GM19240 (cell line): ENCODE measurements around the gene DPM2.

Source experiments
- DNase-seq: peaks from one replicate; pipeline ENCODE4 v3.0.0; 2011; ENCODE audit warnings: low spot score; ENCODE audit not compliant: insufficient read length

DPM2 gene

DNA sequence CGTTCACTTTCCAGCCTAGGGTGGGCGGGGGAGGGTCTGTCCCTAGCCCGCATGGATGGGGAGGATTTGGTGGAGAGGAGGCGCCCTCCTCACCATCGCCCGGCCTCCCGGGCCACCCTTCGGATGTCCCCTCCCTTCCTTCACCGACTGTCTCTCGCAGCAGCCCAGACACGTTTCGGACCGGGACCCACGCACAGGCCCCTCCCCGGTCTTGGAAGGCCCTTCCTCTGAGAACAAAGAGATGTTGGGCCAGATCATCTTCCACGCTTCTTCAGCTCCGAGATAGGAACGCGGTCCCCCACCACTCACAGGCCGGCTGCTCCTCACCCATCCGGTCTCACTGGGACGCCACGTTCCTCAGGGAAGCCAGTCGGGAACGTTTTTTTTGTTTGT, 640 bp upstream of the DPM2 start:
- DNase-seq: no peak

DNA sequence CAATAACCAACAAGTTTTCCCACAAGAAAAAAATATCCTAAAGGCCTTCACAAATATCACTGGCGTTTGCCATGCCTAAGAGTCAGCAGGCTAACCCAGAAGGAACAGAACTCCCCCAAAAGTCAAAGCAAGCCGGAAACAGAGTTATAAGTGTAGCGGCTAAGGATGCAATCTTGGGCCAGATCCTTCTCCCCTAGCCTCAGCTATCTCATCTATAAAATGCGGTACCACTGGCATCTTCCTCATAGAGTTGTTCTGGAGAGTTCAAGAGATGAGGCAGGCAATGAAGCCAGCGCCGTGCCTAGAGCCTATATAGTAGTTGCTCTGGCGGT, 632 bp downstream of the DPM2 start:
- DNase-seq: no peak

DNA sequence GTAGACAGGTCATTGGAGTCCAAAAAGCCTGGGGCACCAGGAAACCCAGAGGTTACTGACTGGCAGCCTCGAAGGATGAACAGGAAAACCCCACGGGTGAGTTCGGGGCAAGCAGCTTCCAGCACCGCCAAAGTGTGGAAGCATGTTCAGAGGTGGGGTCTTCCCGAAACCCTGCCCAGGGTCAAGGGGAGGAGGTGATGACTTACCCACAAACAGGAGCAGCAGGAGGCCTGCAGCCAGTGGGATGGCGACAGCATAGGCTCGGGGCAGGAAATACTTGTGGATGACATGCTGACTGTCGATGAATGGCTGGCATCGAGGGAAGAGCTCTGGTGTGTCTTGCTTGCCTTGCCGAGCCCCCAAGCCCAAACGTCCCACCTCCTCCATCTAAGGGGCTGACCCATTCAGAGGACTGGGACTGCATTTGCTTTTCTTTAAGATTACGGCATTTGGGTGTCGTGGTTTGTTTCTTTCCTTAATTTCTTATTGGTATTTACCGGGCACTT, 1.3 kb downstream of the DPM2 start:
- DNase-seq: no peak

DNA sequence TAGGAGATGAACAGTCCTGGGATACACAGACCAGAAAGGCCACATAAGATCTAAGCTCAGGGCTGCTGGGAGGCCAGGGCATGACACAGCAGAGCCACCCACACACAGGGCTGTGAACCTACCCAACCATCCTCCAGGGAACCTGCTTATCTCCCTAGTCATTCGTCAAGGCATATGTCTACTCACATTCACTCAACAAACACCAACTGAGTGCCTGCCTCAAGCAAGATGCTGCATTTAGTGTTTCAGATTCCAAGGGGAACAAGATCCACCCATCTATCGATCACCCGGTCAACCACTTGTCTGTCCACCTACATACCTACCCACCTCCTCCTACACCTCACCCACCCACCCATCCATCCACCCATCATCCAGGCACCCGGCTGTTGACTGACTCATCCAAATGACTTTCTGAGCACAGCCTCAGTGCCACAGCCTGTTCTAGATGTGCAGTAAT, 1.9 kb downstream of the DPM2 start:
- no peak for DNase-seq

DNA sequence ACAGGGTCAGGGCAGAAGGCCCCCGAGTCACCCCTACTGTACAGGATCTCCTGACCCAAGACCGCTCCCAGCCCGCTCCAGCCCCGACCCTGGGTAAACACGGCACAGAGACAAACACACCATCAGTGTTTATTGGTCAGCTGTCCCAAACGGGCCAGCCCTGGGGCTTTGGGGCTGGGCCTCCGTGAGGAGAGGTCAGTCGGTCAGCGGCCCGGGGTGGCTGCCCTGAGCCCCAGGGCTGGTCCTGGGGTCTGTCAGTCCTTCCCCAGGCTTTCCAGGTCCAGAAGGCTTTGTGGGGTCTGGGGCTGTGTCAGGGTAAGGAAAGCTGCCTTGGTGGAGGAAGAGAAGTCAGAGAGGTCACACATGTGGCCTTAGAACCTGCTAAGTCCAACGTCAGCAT, 2.7 kb downstream of the DPM2 start:
- DNase-seq: no peak

DNA sequence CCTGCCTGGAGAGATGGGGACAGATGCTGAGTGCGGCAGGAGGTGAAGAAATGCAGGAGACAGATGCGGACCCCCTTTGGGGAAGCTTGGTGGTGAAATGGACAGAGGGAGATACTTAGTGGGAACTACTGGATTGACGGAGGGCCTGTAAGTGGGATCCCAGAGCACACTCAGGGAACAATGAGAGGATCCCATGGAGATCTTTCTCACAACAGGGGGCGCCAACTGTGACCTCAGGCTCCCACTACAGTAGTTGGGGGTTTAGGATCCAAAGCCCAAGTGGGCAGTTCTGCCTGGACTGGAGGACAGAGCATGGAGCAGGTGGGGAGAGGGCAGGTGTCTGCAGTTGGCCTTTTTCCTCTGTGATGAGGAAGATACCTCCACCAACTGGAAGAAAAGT, 3.4 kb downstream of the DPM2 start:
- no peak for DNase-seq

DNA sequence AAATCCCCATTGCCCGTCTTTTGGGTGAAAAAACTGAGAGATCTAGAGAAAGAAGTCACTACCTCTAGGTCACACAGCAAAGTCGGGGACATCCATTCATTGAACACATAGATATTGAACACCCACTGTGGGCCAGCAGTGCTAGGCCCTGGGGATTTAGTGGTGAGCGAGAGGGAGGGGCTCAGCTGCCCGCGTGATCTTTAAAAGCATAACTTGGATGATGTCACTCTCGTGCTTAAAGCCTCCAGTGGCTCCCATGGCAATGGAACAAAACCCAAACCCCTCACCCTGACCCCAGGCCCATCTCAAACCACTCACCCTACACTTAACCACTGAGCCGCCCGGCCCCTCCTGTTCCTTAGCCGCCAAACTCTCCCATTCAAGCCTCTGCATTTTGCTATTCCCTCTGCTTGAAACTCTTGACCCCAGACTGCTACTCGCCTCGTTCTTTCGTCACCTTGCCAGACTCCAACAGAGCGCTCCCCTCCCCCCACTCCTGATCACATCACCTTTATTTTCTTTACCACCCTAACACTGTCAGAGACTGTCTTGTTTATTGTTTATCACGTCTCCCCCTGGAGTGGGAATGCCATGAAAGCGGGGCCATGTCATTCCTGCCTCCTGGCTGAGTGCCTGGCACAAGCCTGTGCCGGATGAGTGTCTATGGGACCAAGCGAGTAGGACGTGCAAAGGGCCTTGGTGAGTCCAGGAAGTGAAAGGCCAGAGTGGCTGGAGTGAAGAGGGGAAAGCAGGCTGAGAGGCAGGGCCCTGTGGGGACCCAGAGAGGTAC, 6.4 kb downstream of the DPM2 start:
- DNase-seq: no peak

DNA sequence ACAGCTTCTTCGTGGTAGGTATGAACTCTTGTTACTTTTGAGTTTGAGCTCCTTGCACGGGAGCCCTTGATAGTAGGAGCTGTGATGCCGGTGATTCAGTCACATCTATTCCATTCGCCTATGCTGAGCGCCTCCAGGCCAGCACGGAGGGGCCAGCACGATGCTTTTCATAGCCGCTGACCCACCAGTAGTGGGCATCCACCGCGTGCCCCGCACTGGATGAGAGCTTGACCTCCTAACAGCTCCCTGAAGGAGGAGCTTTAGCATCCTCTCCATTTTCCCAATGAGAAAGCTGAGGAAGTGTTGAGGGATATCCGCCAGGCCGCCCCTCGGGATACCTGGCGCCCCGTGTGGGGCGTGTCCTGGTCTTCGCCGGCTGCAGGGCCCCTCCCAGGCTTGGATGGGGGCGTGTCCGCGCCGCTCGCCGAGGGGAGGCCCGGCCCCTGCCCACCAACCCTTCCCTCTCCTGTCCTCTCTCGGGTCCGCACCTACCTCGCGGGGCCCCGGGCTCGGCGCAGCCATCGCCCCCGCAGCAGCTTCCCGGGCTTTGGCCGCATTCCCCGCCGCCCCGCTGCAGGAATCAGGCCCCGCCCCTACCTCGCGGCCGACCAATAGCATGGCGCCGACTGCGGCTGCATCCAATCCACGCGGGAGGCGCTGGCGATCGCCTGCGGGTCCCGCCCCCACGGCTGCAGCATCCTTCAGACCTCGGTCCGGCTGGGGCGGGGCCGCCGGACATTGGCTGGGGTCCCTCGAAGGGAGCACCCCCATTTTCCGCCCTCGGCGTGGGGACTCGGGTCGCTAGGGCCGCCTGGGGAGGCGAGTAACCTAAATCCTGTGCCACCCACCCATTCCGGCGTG, 7.2 kb downstream of the DPM2 start, which contains the start of gene PIP5KL1:
PIP5KL1 (minus strand) TSS at position 547 of the 861 bp plus-strand sequence; CDS start at position 522, 25 bp downstream.
- DNase-seq: peak; percentile 87

DNA sequence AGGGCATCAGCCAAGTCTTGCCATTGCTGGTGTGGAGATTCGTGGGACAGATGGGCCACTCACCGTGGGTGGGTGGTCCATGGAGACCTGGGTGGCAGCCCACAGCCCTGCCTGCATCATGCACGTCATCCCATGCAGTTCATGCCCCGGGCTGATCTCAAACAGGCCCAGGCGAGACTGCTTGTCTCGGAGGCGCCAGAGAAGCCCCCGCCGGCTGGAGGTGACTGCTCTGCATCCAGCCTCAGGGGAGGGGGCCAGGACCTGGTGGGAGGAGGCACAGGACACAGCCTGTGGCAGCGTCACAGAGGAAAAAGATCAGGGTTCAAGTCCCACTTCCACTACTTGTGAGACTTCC, 8.1 kb downstream of the DPM2 start:
- DNase-seq: no peak

DNA sequence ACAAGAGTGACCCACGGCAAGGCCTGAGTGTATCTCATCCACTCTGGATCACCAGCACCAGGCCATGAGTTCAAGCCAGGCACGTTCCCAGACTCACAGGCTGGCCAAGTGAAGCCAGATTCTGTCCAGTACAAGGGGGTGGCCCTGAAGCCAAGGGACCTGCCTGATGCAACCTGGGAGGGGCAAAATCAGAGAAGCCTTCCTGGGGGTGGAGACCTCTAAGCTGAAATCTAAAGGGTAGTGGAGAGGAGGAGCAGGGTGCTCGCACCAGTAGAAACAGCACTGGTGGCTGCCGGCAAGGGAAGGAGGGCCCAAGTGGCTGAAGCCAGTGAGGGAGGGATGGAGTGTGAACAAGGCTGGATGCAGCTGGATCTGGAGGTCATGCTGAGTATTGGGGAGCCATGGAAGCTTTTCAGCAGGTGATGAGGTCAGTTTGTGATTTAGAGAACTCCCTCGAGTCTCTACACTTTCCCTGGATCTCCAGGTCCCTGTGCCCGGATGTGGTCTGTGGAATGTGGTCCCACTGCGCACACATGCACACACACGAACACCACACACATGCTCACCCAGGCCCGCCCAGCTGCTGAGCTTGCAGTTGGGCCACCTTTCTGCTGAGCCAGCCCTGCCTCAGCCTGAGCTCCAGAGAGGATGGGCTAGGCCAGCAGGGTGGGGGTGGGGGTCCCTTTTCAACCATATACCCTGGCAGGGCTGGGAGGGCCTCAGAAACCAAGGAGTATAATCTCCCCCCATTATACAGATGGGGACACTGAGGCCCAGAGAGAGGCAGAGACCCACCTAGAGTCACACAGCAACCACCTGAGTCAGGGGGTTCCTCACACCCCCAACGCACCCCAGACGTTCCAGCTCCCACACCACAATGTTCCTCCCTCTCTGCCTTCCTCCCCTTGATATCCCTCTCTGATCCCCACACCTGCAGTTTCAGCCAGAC, 8.7 kb downstream of the DPM2 start:
- no peak for DNase-seq

DNA sequence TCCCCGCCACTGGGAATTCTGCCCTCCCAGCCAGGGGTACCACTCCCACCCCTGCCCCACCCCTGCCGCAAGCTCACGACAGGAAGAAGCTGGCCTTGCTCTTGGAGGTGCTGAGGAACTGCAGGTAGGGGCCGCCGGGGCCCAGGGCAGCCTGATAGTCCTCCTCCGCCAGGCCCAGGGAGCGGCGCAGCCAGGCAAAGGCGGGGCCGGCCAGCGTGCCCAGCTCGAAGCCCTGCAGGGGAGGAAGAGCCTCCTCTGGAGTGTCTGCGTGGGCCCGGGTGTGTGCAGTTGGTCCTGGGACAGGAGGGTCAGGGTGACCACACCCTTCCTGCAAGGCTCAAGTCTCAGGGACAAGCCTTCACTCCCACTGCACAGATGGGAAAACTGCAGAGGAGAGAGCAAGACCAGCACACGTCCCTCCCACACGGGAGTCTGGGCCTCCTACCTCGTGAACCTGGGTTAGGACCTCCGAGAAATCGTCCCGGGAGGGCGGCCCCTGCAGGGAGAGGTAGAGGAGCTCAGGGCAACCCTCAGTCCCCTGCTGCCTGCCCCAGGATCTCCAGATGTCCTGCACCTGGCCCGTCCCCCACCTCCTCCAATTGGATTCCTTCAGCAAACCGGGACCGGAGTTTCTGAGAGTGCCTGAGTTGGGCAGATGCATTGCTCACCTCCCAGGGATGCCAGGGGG, 9.5 kb downstream of the DPM2 start:
- no peak for DNase-seq

DNA sequence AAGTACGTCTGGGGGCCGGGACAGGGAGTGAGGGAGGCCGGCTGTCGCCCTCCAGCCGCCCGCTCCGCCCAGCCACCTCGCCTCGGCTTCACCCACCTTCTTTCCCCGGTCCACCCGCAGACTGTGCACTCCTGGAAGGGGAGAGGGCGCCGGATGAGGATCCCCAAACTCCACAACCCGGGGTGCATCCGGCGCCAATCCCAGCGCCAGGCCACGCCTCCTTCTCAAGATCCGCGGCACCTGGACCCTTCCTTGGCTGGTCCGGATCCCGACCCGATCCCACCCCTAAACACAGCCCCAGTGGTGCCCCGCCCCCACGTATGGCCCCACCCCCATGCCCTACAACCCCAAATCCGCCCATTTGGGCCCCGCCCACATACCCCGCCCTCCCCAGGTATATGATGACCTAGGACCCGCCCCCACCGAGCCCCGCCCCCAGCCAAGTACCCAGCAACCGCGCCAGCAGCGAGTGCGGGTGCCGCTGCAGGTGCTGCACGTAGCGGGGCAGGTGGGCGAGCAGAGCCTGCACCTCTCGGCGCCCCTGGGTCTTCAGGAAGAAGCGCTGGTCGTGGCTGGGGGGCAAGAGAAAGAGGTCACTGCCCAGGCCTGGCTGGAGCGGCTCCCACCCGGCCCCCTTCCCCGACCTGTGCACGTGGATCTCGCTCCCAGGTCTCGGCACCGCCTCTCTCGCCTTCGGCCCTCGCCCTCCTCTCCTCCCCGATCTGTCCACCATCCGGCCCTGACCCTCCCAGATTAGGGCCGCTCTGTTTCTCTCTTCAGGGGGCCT, 10.3 kb downstream of the DPM2 start:
- no peak for DNase-seq

DNA sequence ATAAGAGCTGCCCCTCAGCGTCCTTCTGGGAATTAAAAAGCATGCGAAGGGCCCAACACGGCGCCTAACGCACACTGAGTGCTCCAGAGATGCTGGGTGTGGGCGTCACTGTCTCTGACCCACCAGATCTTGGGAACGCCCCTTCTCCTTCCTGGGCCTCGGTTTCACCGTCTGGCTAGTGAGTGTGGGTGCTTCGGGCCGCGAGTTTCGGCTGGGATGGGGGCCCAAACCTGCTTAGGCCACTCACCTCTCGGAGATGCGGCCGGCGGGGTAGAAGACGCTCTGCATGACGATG, 10.8 kb downstream of the DPM2 start:
- no peak for DNase-seq

DNA sequence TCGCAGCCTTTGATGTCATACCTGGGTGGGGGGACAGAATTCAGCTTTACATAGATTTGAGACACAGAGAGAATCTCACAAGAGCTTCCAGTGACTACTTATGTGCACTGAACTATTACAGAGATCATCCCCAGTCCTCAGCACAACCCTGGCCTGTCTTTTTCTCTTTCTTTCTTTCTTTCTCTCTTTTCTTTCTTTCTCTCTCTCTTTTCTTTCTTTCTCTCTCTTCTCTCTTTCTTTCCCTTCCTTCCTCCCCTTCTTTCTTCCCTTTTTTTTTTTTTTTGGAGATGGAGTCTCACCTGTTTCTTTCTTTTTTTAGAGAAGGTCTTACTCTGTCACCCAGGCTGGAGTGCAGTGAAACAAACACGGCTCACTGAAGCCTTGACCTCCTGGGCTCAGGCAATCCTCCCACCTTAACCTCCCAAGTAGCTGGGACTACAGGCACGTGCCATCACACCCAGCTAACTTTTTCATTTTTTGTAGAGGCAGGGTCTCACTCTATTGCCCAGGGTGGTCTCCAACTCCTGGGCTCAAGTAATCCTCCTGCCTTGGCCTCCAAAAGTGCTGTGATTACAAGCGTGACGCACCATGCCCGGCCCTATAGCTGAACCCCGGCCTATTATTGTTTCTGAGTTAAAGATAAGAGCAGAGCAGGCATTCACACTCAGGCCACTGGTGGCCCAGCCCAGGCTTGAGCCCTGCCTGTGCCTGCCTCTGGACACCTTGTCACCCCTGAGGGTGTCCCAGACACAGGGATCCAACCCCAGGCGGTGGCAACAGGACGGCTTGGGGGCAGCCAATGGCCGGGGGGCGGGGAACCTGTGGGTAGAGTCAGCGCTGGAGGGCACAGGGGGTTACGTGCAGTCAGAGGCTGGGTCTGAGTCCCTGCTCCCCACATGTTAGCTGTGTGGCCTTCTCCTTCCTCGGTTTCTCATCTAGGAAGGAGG, 11.4 kb downstream of the DPM2 start:
- DNase-seq: no peak

DNA sequence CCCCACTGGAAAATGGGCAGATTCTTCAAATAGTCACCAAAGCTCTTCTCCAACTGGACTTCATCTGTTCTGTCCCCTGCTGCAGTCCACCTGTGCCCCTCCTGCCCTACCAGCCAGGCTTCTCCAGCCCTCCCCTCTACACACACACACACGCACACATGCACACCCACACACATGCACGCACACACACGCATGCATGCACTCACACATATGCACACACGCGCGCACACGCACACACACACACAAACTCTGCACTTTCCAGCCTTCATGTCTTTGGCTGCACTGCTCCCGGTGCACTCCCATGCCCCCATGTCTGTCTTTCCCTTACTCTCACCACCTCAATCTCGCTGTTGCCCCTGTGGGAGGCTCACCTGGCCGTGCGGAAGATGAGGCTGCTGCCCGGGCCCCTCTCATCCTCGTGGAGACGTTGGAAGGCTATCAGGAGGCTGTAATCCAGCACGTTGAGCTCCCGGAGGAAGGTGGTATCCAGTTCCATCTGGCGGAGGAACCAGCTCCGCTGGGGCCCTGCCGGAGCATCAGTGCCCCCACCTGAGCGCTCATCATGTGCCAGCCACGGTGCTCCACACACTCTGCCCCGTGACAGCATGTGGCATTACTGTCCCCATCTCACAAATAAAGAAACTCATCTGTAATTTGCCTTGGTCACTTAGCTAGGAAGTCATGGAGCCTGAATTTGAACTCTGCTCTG, 12.8 kb downstream of the DPM2 start:
- DNase-seq: no peak

DNA sequence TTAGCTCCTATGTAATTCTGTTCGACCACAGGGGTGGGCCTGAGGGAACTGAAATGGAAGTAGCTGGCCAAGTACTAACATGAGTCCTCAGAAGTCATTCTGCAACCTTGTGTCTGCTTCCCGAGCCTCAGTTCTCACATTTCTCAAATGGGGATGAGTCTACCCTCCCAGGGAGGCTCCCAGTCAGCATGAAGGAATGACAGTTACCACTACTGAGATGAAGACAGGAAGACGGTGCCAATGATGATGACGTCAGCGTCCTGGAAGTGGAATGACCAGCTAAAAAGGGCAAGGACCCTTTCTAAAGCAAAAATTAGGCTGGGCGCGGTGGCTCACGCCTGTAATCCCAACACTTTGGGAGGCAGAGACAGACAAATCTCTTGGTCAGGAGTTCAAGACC, 13.9 kb downstream of the DPM2 start:
- DNase-seq: no peak

DNA sequence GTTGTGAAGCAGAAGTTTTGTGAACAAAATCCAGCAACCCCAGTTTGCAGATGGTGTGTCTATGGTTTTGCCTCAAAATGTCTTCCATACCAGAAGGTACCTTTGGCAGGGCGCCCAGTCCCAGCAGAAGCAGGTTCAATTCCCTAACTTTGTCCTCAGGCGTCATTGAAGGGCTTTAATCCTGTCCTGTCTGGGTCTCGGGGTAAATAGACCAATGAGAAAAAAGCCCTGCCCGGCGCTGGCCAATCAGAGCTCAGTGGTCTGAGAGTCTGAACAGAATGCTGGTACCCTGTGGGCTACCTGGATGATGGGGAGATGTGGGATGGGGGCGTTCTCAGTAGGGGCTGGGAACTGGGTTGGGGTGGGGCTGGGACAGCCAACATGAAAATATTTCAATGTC, 14.6 kb downstream of the DPM2 start:
- DNase-seq: no peak

DNA sequence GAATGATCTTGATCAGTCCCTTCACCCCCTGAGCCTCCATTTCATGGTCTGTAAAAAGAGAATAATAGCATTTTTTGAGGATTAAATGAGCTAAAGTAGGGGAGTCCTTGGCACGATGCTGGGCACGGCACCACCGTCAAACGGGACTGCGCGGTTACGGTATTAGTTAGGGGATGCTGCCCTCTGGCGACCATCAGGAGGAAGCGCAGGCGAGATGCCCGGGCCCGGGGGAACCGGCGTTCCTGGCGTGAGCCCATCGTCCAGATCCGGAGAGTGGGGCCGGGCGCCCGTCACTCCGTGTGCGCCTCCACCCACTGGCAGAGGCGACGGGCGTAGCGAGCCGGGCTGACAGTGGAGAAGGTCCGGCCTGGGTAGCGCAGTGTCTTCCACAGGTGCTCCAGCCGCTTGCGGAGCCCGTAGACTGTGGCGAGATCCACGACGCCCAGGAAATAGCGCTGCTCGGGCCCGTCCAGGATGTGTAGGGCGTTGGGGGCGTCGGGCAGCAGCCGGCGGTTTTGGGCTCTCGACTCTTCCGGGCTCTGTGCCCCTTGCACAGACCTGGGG, 16.0 kb downstream of the DPM2 start:
- peak; percentile 75 for DNase-seq
